NCI-H345 (cell line): ENCODE data around the gene GPAT2.
"Not testable (repeated sequence)": the region's sequence is repeated elsewhere in the genome, so short reads cannot be mapped to it uniquely, and the experiment has no call there.

Experiments
- DNase-seq: peaks from one replicate; lab custom pipeline; 2025; lab: John Stamatoyannopoulos, UW

Gene GPAT2

GRCh38 chr2:96064760-96065159, 30.0 kb upstream of the GPAT2 start:
- DNase-seq, result not testable (repeated sequence)

- not testable (repeated sequence) for DNase-seq
Observed at GRCh38 chr2:96064047-96064675, 29.4 kb upstream of the GPAT2 start.

GRCh38 chr2:96063116-96063899, 28.6 kb upstream of the GPAT2 start:
- not testable (repeated sequence) for DNase-seq

GRCh38 chr2:96062483-96062882, 27.8 kb upstream of the GPAT2 start:
- not testable (repeated sequence) for DNase-seq

- DNase-seq, result not testable (repeated sequence)
Observed at GRCh38 chr2:96061901-96062300, 27.2 kb upstream of the GPAT2 start.

- not testable (repeated sequence) for DNase-seq
Observed at GRCh38 chr2:96061197-96061817, 26.6 kb upstream of the GPAT2 start.

GRCh38 chr2:96060325-96060724, 25.6 kb upstream of the GPAT2 start:
- not testable (repeated sequence) for DNase-seq

- DNase-seq, result not testable (repeated sequence)
Observed at GRCh38 chr2:96059443-96059842, 24.7 kb upstream of the GPAT2 start.

- not testable (repeated sequence) for DNase-seq
Observed at GRCh38 chr2:96055830-96056229, 21.1 kb upstream of the GPAT2 start.

GRCh38 chr2:96054537-96054936, 19.8 kb upstream of the GPAT2 start:
- not testable (repeated sequence) for DNase-seq

- not testable (repeated sequence) for DNase-seq
Observed at GRCh38 chr2:96053385-96053784, 18.7 kb upstream of the GPAT2 start.

GRCh38 chr2:96052632-96053031, 17.9 kb upstream of the GPAT2 start:
- DNase-seq, result not testable (repeated sequence)

GRCh38 chr2:96049917-96050262, 15.2 kb upstream of the GPAT2 start:
- not testable (repeated sequence) for DNase-seq

GRCh38 chr2:96049049-96049916, 14.6 kb upstream of the GPAT2 start:
- DNase-seq, result not testable (repeated sequence)

GRCh38 chr2:96035554-96035953, 838 bp upstream of the GPAT2 start:
- not testable (repeated sequence) for DNase-seq

- not testable (repeated sequence) for DNase-seq
Observed at GRCh38 chr2:96033997-96034396, 719 bp downstream of the GPAT2 start.

- DNase-seq, result not testable (repeated sequence)
Observed at GRCh38 chr2:96027725-96028325, 6.9 kb downstream of the GPAT2 start.

- DNase-seq, result not testable (repeated sequence)
Observed at GRCh38 chr2:96025755-96026154, 9.0 kb downstream of the GPAT2 start.

- no peak for DNase-seq
Observed at GRCh38 chr2:96025194-96025492, 9.6 kb downstream of the GPAT2 start.

GRCh38 chr2:96024336-96025193, 10.2 kb downstream of the GPAT2 start:
- no peak for DNase-seq

GRCh38 chr2:96023701-96024100, 11.0 kb downstream of the GPAT2 start:
- not testable (repeated sequence) for DNase-seq
